ENCODE measurements around the gene RFPL2. TPM values are rescaled to one million over a fixed set of nuclear protein-coding genes. Genes with fewer than 3 reads are reported as not detected.

The RFPL2 gene
- total RNA-seq (2014; rRNA removed; shearing (Covaris generic)): not detected in 2 replicates

GRCh38 chr22:32204856-32205722 is at the start of gene RFPL2:
RFPL2 (minus strand) TSS chr22:32205073; CDS start chr22:32202451, 2,622 bp downstream.
- peak; percentile 55 for DNase-seq (ENCODE audit: low spot score)

- no peak for DNase-seq (ENCODE audit: low spot score)
These were observed 44.4 kb upstream of the RFPL2 start for GRCh38 chr22:32249231-32249630.

DNA sequence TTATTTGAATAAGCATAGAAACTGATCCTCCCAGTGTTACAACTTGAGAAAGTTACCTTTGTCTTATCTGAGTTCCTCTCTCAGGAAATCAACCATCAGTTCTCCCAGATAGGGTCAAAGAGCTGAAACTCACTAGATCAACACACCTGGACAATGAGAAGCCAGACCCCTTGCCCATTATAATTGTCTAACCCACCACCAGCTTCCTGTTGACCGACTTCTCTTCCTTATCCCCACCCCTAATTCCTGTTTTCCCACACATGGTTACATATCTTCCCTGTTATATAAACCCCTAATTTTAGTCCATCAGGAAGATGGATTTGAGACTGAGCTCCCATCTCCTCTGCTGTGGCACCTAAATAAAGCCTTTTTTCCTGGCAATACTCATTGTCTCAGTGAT is 43.4 kb upstream of the RFPL2 start:
- no peak for DNase-seq (ENCODE audit: low spot score)

DNA sequence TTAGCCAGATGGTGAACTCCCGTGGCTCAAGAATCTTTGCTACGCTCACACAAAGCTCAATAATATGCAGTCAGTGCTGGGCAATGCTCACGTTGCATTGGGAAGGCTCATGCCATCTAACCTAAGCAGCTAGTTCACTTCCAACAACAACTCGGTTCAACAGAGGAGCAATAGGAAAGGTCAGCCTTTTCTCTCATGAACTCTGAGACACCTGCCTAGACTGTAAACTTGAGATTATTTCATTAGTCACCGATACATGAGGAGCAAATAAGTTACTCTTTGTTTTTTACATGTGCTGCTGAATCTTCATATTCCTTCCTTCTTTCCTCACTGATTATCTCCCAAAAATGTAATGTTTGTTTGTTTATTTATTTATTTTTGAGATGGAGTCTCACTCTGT is 41.3 kb upstream of the RFPL2 start:
- DNase-seq (ENCODE audit: low spot score): no peak

DNA sequence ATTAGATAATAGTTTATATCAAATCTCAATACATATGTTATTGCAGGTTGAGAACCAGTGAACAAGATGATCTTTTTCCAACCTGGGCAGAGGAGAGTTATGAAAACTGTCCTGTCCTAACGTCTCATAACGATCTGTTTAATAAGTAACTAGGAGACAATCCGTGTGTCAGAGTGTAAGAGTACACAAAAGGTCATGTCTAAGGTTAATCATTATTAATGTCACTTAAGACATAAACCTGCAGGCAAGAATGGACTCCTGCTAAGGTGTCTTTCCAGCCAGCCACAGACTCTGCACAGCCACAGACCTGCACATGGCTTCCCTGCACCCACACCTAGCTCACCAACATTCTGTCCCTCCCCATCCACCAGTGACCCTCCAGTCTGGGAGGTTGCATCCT is 40.2 kb upstream of the RFPL2 start:
- no peak for DNase-seq (ENCODE audit: low spot score)

- no peak for DNase-seq (ENCODE audit: low spot score)
These were observed 39.7 kb upstream of the RFPL2 start for GRCh38 chr22:32244547-32244946.

DNA sequence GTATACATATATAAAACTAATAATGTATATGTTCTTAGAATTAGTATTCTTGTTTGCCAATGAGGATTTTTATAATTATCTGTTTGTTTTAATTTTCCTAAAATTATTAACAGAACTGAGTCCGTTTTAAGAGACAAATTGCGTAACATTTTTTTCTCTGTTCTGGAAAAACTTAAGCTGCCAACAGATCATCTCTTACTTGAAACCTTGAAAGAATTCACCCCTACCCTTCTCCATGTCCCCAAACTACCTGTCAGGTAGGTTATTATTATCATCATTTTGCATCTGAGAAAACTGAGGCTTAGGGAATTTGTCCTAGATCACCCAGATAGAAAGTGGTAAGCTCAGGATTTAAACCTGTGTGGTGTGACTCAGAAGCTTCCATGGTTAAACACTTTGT is 35.6 kb upstream of the RFPL2 start:
- no peak for DNase-seq (ENCODE audit: low spot score)

DNA sequence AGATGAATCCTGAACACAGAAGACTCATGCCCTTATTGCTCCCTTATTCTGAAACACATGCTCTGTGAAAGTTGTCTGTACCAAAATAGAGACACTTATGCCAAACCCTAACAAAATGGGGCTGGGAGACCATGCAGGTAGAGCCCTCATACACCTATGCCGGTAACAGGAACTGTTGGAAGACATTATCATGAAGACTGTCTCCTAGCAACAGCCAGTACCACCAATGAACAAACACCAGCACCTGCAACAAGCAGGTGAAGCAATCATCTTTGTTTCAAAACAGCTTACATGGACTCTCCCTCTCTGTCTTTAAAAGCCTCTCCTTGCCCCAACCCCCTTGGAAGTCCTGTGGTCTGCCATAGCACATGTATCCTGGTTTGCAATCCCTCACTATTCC is 33.0 kb upstream of the RFPL2 start:
- DNase-seq (ENCODE audit: low spot score): no peak

DNA sequence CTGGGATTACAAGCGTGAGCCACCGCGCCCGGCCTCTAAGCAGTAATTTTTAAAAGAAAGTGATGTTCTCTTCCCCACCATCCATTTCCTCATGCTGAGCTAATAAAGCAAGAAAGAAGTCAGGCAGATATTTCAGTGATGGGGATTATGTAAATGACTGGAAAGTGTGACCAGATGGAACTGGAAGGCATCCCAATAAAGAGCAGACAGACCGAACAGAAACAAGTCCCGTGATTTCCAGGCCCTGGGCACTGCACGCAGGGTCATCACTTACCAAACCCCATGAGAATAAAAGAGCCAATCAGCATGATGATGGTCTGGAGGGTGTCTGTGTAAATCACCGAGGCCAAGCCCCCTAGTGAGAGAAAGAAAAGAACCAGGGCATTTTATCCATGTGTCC is 32.1 kb upstream of the RFPL2 start:
- no peak for DNase-seq (ENCODE audit: low spot score)

- DNase-seq (ENCODE audit: low spot score): no peak
These were observed 28.2 kb upstream of the RFPL2 start for GRCh38 chr22:32233091-32233490.

- no peak for DNase-seq (ENCODE audit: low spot score)
These were observed 27.4 kb upstream of the RFPL2 start for GRCh38 chr22:32232191-32232830.

DNA sequence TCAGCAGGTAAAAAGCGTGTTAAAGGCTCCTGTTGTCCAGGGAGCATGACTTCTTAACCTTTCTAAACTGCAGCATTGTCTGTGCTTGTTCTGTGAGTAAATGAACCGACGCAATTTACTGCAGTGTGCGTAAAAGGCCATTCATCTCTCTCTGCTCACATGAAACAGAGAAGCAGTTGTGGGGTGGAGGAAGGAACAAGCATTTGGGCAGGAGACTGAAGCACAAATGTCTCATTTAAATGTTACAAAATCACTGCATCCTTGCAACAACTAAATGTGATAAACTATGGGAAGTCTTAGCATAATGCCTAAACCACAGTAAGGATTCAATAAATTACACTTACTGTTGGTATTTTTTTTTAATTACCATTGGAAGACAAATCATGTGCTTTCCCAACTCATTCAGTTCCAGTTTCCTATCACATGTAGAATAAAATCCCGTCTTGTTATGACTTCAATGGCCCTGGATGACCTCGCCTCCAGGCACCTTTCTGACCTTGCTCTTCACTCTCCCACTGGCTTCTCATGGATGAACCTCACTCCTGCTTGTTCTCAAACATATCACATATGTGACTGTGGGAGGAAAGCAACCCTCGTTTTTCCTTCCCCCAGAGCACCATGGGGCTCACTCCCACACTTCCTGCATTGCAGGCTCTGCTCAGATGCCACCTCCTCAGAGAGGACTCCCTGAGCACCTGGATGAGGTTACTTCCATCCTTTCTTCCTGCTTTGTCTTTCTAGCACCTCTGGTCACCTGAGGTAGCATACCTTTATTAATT is 21.6 kb upstream of the RFPL2 start:
- DNase-seq (ENCODE audit: low spot score): no peak

GRCh38 chr22:32222991-32223390 is 18.1 kb upstream of the RFPL2 start:
- DNase-seq (ENCODE audit: low spot score): no peak

GRCh38 chr22:32219026-32219425 is 14.2 kb upstream of the RFPL2 start:
- DNase-seq (ENCODE audit: low spot score): no peak

GRCh38 chr22:32218470-32218869 is 13.6 kb upstream of the RFPL2 start:
- no peak for DNase-seq (ENCODE audit: low spot score)

DNA sequence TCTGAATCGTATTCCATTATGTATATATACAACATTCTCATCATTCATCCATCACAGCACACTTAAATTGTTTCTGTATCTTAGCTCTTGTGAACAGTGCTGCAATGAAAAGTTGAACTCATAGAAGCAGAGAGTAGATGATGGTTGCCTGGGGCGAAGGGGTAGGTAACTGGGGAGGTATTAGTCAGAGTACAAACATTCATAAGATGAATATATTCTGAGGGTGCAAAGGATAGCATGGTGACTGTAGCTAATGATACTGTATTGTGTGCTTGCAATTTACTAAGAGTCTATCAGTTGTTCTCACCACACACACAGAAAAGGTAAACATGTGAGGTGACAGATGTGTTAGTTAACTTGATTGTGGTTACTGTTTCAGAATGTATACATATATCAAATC is 12.6 kb upstream of the RFPL2 start:
- no peak for DNase-seq (ENCODE audit: low spot score)

- no peak for DNase-seq (ENCODE audit: low spot score)
These were observed 12.0 kb upstream of the RFPL2 start for GRCh38 chr22:32216911-32217310.

DNA sequence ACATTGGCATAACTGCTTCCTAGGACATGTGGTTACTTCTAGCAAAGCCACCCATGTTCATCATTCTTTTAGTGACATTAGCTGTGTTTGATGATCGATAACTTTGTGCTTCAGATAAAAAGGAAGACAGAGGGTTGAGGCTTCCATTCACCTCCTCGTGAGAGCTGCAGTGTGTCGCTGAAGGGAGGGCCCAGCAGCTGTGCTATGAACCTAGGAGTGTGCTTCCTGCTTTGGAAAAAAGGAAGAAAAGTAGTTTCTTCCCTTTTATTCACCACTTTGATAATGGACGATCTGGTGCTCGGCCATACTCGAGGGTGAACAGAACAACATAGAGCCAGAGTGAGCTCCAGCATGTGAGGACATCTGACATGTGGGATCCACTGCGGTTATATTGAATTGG is 6.1 kb upstream of the RFPL2 start:
- no peak for DNase-seq (ENCODE audit: low spot score)

- no peak for DNase-seq (ENCODE audit: low spot score)
These were observed 3.8 kb upstream of the RFPL2 start for GRCh38 chr22:32208681-32209080.

DNA sequence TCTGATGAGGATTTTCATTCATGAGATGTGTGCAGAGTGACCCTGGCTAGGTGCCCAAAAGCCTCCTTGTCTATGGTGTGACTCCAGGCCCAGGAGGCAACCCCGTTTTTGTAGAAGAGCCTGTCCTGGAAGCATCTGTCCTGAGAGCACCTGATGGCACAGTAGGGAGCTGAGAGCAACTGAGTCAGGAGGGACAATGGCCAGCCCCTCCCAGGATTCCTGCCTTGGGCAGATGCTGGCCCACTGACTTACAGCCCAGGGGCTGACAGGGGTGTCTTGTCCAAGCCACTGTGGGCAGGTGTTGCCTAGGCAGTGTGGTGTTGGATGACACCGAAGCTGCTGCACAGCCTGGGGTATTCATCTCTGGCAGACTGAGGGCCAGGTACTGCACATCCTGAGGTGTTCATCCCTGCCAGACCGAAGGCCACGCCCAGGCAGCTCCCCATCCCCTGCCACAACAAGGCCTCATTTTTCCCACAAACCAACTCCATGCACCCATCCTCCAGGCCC is 3.2 kb upstream of the RFPL2 start:
- DNase-seq (ENCODE audit: low spot score): no peak

DNA sequence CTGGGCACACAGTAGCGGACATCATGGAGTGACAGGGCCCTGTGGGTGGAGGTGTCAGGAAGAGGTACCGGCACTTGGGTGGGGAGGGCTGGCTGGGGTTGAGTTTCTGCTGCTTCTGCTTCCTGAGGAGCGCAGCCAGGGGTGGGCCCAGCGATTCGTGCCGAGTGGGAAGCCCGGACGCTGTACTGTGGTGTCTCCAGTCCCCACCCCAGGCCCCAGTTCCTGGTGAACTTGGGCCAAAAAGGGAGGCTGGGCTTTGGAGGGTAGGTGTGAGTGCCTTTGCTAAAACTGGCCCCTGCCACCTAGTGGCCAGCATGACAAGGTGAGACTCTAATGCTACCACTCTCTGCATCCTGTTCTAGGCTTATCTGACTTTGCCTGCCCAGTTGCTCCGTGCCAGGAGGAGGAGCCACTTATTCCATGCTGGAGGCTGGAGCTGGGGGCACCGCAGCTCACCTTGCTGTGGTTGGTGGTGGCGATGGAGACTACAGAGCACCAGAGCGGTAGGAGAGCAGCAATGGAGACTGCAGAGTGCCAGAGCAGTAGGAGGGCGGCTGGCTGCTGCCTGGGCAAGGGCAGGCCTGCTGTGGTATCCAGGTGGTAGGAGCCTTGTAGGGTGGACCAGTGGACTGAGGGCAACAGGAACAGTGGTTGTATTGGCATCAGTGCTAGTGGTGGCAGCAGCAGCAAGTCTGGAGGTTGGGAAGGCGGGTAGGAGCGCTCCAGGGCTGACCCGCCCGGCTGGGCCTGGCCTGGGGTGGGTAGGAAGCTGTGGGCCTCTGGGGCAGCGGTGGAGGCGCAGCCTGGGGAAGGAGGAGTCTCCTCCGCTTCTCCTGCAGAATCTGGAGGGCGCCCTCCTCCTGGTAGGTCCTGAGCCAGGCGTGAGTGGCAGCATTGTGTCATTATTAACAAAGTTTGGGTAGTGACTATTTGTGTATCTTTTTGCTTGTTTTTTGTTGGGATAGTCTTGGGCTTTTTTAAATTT is 2.2 kb upstream of the RFPL2 start:
- DNase-seq (ENCODE audit: low spot score): peak; percentile 47
